Tongue (tissue), 2 donors: ENCODE measurements around the gene NDUFB2. TPM values are rescaled to one million over a fixed set of nuclear protein-coding genes. Genes with fewer than 3 reads are reported as not detected.
"Not testable (repeated sequence)": the region's sequence is repeated elsewhere in the genome, so short reads cannot be mapped to it uniquely, and the experiment has no call there.

Experiments used
- DNase-seq: peaks from one replicate; pipeline ENCODE4 v3.0.0-alpha.2; 2015
- total RNA-seq: library from RNA; depleted of rRNA; stranded (reverse); fragments of >200 nt; gene quantifications from one replicate; pipeline ENCODE4 v1.2.3, GENCODE V29; 2014

The NDUFB2 gene
- total RNA-seq, 1 donor from 2014 or later = 368 TPM

DNA sequence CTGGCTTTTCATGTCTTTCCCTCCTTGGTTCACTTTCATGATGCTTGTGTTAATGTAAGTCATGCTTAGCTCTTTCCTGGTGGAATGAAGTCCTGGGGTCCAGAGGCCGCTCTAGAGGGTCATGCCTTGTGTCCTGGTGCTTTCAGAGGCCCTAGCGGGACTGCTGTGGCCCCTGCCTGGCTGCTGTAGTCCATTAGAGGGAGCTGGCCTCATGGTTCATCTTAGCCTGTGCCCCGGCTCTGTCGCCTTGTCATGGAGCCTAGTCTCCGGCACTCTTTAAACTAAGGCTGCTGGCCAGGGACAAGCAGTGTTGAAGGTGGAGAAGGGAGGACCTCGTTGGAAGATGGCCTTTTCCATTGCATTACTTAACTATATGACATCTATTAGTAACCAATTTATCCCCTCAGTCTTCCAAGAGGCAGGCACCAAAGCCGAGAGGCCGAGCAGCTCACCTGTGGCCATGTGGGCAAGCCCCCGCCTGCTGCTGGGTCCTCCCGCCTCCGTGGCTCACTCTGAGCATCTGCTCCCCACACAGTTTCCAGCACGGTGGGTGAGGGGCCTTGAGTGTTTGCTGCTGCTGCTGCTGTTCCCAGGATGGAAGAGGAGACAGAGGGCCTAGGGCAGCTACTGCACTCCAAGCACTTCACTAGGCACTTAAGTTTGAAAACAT, 5.0 kb upstream of the NDUFB2 start:
- DNase-seq = no peak

DNA sequence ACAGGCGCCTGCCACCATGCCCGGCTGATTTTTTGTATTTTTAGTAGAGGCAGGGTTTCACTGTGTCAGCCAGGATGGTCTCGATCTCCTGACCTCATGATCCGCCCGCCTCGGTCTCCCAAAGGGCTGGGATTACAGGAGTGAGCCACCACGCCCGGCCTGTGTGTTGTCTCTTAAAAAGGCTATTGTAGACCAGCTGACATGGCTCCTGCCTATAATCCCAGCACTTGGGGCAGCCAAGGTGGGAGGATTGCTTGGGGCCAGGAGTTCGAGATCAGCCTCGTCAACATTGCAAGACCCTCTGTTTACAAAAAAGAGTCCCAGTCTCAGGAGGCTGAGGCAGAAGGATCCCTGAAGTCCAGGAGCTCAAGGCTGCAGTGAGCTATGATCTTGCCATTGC, 2.7 kb upstream of the NDUFB2 start:
- DNase-seq = not testable (repeated sequence)

GRCh38 chr7:140694592-140694991, 1.9 kb upstream of the NDUFB2 start:
- DNase-seq = no peak

DNA sequence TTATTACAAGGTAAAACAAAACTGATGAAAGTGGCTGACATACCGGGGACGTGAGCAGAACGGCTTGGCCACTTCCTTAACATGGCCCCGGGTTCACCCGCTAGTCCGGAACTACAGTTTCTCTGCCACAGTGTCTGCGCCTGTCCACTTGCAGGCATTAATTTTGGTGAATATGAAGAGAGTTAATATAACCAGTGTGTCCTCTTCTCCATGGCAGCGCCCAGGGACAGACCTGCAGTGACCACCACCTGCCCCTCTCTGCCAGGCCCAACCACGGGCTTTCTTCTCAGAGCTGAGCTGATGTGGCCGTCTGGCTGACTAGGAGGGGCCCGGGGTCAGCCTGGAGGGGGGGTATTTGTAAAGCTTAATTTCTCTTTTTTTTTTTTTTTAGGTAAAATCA, 1.1 kb upstream of the NDUFB2 start:
- DNase-seq = no peak

DNA sequence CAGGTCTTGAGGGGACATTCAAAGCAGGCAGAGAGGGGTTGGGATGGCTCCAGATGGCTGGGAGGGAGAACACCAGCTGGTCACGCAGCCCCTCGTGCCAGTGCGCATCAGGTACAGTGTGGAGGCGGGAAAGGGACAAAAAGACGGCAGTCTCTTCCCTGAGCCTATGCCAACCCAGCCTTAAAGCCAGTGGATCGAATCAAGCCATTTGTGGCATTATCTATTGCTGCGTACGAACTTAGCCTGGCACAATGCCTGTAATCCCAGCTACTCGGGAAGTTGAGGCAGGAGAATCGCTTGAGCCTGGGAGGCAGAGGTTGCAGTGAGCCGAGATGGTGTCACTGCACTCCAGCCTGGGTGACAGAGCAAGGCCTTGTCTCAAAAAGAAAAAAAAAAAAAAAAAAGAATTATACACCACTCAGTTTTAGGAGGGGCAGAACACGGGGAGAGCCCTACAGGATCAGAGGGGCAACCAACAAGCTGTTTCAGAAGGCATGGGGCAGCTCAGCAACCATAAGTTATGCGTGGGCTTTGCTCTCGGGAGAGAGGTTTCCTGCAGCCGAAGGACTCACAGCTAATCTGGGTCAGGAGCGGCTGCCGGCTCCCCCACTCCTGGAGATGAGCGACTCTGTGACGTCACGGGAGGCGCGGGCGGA, 356 bp upstream of the NDUFB2 start:
- peak; percentile 98 for DNase-seq

GRCh38 chr7:140697447-140698143, 1.1 kb downstream of the NDUFB2 start:
- DNase-seq = no peak

GRCh38 chr7:140698477-140698876, 2.0 kb downstream of the NDUFB2 start:
- no peak for DNase-seq

GRCh38 chr7:140702774-140703173, 6.3 kb downstream of the NDUFB2 start:
- DNase-seq = no peak

- no peak for DNase-seq
Observed at GRCh38 chr7:140704205-140704604, 7.7 kb downstream of the NDUFB2 start.

- no peak for DNase-seq
Observed at GRCh38 chr7:140707132-140707531, 10.6 kb downstream of the NDUFB2 start.

DNA sequence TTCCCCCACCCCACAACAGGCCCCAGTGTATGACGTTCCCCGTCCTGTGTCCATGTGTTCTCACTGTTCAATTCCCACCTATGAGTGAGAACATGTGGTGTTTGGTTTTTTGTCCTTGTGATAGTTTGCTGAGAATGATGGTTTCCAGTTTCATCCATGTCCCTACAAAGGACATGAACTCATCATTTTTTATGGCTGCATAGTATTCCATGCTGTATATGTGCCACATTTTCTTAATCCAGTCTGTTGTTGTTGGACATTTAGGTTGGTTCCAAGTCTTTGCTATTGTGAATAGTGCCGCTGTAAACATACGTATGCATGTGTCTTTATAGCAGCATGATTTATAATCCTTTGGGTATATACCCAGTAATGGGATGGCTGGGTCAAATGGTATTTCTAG, 12.3 kb downstream of the NDUFB2 start:
- not testable (repeated sequence) for DNase-seq

- DNase-seq = not testable (repeated sequence)
Observed at GRCh38 chr7:140712392-140712791, 15.9 kb downstream of the NDUFB2 start.

DNA sequence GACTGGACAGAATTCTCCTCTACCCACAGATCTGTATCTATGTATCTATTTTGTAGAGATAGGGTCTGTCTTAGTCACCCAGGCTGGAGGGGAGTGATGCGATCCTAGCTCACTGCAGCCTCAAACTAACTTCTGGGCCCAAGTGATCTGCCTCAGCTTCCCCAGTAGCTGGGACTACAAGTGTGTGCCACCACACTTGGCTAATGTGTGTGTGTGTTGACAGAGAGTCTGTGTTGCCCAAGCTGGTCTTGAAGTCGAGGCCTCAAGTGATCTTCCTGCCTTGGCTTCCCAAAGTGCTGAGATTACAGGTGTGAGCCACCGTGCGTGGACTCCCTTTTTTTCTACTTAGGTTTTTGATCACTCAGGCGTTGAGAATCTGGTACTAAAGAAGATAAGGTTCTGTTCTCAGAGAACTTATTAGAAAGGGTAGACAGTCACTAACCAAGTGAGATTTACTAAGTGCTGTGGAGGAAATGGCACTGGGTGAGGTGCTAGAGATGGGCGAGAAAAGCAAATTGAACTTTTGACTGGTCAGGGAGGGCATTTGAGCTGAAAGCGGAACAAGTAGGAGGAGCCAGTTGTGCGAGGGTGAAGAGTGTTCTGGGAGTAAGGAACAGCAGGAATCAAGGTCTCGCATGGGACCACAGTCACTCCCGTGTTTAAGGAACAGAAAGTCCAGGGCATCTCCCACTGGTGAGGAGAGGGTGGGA, 18.0 kb downstream of the NDUFB2 start:
- no peak for DNase-seq

GRCh38 chr7:140719721-140720120, 23.2 kb downstream of the NDUFB2 start:
- no peak for DNase-seq

DNA sequence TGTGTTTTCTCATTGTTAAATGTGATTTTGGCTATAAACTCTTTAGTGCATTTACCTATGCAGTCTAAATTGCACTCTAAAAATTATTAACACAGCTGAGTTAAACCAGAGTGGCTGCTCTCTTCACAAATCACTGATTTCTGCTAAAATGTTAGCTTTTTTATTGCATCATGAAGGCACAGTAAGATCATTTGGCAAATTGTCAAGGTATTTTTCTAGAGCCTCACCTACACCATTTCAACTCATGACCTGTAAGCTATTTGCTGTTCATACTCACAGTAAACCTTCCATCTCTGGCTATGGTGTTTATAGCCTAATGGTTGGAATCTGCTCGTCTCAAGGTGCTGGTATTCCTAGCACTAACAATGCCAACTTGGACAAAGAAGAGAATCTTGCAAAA, 25.7 kb downstream of the NDUFB2 start:
- DNase-seq = no peak

- no peak for DNase-seq
Observed at GRCh38 chr7:140723006-140723405, 26.5 kb downstream of the NDUFB2 start.

- DNase-seq = no peak
Observed at GRCh38 chr7:140723574-140723973, 27.1 kb downstream of the NDUFB2 start.

DNA sequence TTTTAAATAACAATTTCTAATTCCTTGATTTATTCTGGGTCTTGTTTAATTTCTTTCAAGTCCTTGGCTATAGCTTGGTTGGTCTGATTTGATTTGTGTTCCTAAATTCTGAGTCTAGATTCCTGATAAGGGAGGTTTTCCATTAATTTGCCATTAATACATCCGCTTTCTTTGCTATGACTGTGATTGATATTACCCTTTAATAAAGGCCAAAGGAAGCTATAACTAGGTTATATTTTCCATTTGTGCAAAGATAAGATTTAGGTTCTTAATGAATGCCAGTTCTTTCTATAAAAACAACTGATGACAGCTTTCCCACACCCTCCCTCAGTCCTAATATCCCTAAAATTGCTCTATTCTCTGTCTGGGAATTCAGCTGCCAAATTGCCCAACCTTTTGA, 28.2 kb downstream of the NDUFB2 start:
- no peak for DNase-seq

DNA sequence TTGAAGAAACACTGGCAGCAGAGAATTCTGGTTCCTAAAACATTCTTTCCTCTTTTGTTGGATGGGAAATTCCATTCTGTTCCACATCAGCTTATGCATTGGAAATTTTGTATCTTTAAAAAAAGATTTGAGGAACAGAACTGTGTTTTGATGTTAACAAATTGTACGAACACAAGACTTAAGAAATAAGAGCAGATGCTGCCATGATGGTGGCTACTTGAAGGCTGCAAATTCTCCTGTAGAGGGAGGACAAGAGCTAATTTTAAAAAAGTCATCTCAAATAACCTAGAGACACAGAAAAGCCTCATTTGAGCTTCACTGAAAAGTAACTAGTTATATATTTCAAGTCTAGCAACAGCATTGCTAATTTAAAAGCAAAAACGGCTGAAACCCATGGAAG, 29.8 kb downstream of the NDUFB2 start:
- peak; percentile 17 for DNase-seq

DNA sequence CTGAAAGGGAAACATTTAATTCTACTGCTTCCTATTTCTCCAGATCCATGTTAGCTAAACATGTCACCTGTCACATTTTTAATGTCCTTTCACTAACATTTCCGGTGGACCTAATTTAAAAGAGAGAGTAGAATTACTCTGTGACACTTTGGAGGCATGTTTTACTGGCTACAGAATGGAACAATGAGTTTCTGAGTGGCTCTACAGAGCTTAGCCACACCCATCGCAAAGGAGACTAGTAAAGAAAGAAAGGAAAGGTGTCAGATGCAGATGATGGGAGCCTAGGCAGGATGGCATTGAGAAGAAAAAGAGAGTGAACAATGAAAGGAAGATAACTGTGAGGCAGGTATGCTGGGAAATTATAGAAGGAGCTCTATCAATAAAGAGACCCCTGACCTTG, 35.9 kb downstream of the NDUFB2 start:
- no peak for DNase-seq

GRCh38 chr7:140734096-140734495, 37.6 kb downstream of the NDUFB2 start:
- no peak for DNase-seq

DNA sequence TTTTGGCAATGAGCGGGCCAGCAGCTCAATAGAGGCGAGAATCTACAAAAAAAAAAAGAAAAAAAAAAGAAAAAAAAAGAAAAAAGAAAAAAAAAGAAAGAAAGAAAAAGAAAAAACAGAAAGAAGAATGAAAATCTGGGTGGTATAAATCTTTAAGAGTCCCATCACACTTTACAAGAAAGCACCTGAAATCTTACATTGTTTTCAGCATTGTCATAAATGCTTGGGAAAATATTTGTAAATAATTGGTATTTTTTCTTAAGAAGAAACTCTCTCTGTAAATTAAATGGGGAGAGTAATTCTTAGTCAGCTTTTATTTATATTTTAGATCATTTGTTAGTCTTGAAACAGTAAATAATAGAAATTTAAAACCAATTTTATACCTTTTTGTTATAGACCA, 38.2 kb downstream of the NDUFB2 start:
- no peak for DNase-seq

GRCh38 chr7:140738280-140738679, 41.8 kb downstream of the NDUFB2 start:
- no peak for DNase-seq
